Activated CD8-positive, alpha-beta memory T cell treated with anti-CD3 and anti-CD28 coated beads, Interleukin-2, amount 50 U/mL, for 24 hours (primary cell): Measurements from ENCODE around the gene SERPINB2.
"Not testable (repeated sequence)": the region's sequence is repeated elsewhere in the genome, so short reads cannot be mapped to it uniquely, and the experiment has no call there.

Source experiments
- DNase-seq: peaks from one replicate; pipeline ENCODE4 v3.0.0-alpha.2; 2020; ENCODE audit errors: extremely low read depth

Gene SERPINB2

GRCh38 chr18:63889626-63890025 lies 2.1 kb downstream of the SERPINB2 start:
- DNase-seq: no peak

GRCh38 chr18:63890237-63890949 lies 2.9 kb downstream of the SERPINB2 start:
- DNase-seq: no peak

- DNase-seq: no peak
Measured at GRCh38 chr18:63890950-63891304, 3.4 kb downstream of the SERPINB2 start.

GRCh38 chr18:63892566-63892965 lies 5.1 kb downstream of the SERPINB2 start:
- DNase-seq: no peak

GRCh38 chr18:63894106-63894772 lies 6.7 kb downstream of the SERPINB2 start:
- no peak for DNase-seq

- no peak for DNase-seq
Measured at GRCh38 chr18:63895190-63895589, 7.7 kb downstream of the SERPINB2 start.

- no peak for DNase-seq
Measured at GRCh38 chr18:63897072-63897471, 9.6 kb downstream of the SERPINB2 start.

- DNase-seq: no peak
Measured at GRCh38 chr18:63899206-63899605, 11.7 kb downstream of the SERPINB2 start.

- DNase-seq: no peak
Measured at GRCh38 chr18:63903851-63904570, 16.5 kb downstream of the SERPINB2 start.

GRCh38 chr18:63904694-63905093 lies 17.2 kb downstream of the SERPINB2 start:
- no peak for DNase-seq

- no peak for DNase-seq
Measured at GRCh38 chr18:63905361-63905760, 17.9 kb downstream of the SERPINB2 start.

- DNase-seq: no peak
Measured at GRCh38 chr18:63906056-63906455, 18.6 kb downstream of the SERPINB2 start.

GRCh38 chr18:63907664-63908063 lies 20.2 kb downstream of the SERPINB2 start, which contains the start of gene SERPINB10:
SERPINB10 (plus strand) TSS chr18:63907958; CDS start chr18:63915511, 7,553 bp downstream.
- DNase-seq: no peak

GRCh38 chr18:63908858-63909257 lies 21.4 kb downstream of the SERPINB2 start:
- no peak for DNase-seq

GRCh38 chr18:63909870-63910269 lies 22.4 kb downstream of the SERPINB2 start:
- DNase-seq: no peak

GRCh38 chr18:63917817-63918216 lies 30.3 kb downstream of the SERPINB2 start:
- DNase-seq: no peak

GRCh38 chr18:63922049-63922448 lies 34.5 kb downstream of the SERPINB2 start:
- no peak for DNase-seq

GRCh38 chr18:63924551-63924950 lies 37.0 kb downstream of the SERPINB2 start:
- DNase-seq: no peak

GRCh38 chr18:63928331-63928730 lies 40.8 kb downstream of the SERPINB2 start:
- no peak for DNase-seq

- not testable (repeated sequence) for DNase-seq
Measured at GRCh38 chr18:63929369-63929768, 41.9 kb downstream of the SERPINB2 start.

- no peak for DNase-seq
Measured at GRCh38 chr18:63930773-63931354, 43.4 kb downstream of the SERPINB2 start.

- peak; percentile 12 for DNase-seq
Measured at GRCh38 chr18:63936156-63936931, 48.8 kb downstream of the SERPINB2 start.
